Stimulated activated CD4-positive, alpha-beta T cell treated with anti-CD3 and anti-CD28 coated beads, Interleukin-1b, Interleukin-23, amount 100 ng/mL, for 48 hours (primary cell): ENCODE measurements around the gene IL13.
"Not testable (repeated sequence)": the region's sequence is repeated elsewhere in the genome, so short reads cannot be mapped to it uniquely, and the experiment has no call there.

Experiments
- DNase-seq: peaks from one replicate; pipeline ENCODE4 v3.0.0-alpha.2; 2020

IL13 gene

DNA sequence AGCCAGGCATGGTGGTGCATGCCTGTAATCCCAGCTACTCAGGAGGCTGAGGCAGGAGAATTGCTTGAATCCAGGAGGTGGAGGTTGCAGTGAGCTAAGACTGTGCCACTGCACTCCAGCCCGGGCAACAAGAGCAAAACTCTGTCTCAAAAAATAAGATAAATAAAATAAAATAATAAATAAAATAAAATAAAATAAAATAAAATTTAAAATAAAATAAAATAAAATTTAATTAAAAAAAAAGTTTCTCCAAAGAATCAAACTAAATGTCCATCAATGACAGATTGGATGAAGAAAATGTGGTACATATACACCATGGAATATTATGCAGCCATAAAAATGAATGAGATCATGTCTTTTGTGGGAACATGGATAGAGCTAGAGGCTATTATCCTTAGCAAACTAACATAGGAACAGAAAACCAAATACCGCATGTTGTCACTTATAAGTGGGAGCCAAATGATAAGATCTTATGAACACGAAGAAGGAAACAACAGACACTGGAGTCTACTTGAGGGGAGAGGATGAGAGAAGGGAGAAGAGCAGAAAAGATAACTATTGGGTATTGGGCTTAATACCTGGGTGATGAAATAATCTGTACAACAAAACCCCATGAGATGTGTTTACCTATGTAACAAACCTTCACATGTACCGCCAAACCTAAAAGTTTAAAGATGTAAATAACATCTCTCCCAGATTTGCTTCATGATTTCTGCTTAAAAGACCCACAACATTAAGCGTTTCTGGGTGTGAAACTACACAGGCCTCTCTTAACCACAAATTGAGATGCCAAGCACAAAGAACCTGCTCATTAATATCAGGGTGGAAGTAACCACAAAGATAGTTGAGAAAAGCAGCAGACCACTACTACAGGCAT lies 34.0 kb downstream of the IL13 start:
- not testable (repeated sequence) for DNase-seq

DNA sequence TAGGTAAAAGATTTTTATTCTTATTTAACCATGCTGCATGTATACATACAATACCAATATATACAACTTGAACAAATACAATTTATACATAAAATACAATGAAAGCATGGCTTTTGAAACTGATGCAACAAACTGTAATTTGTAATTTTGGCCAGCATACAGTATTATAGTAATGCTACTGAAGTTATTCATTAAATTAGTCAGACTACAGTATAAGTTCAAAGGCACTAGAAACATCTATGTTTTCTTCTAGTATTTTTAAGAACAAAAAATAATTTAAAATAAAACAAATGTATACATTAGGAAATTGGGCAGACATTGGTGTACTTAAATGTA lies 34.6 kb downstream of the IL13 start:
- DNase-seq: no peak

DNA sequence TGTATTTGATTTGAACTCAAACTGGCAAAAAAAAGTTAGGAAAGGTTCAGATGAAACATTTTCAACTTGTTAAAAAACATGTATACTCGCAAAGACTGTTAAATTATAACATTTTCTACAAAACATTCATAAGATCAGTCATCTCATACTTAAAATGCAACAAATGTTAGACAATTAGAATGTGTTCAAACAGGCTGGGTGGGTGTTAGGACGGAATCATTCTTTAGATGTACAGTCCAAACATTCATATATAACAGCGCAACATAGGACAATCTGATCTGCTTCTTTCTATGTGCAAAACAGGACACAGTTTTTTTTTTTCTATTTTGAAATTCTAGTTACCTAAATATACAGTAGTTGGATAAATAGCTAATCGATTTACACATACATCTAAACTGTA lies 38.0 kb downstream of the IL13 start:
- no peak for DNase-seq

DNA sequence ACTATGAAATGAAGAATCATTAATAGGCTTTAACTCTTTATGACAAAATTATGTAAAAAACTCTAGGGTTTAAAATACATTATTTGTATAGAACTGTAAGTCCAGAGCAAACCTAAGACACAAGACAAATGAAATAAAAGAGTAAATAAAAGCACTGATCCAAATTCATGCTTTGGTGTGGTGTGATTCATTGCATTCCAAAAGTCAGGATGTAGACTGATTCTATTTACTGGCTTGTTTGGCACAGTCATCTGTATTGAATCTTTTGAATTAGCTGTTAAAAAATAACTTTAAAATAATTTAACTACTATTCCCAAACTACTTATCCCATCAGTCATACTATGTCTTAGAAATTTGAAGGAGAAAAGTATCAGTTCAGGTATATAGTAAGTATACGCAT lies 46.9 kb downstream of the IL13 start:
- no peak for DNase-seq

DNA sequence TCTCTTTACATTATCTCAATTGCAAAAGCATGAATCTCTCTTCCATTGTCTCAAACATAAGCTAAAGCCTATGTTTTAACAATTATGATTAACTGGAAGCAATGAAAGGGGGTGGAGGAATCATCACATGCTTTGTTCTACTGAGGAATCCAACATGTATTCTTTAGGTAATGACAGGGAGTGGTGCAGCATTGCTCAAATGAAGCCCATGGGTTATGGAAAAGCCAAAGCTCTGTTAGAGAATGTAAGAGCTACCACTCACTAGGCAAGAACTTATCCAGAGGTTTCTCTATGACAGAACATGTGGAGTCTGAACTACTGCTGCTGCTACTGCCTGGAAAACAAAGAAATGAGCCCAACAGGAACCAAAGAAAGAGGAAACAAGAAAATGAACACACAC lies 50.7 kb downstream of the IL13 start:
- DNase-seq: no peak
